ENCODE data around the gene PJVK.

GRCh38 chr2:178414266-178415247 is 36.6 kb upstream of the PJVK start:
- no peak for TF ChIP-seq FOXP1 (CRISPR knock-in tag; IDR thresholded peaks at IDR 0.05; ENCODE audit: borderline replicate concordance)
- TF ChIP-seq ELF4 (CRISPR knock-in tag; IDR thresholded peaks at IDR 0.05; ENCODE audit: low read depth): no peak
- no peak for TF ChIP-seq TEAD4 (CRISPR knock-in tag; IDR thresholded peaks at IDR 0.05)
- TF ChIP-seq NR2C2 (CRISPR knock-in tag; IDR thresholded peaks at IDR 0.05): no peak
- peak; percentile 84 for TF ChIP-seq CTCF (IDR thresholded peaks at IDR 0.05)
- TF ChIP-seq FOXK1 (CRISPR knock-in tag; IDR thresholded peaks at IDR 0.05): no peak
- TF ChIP-seq MAX (CRISPR knock-in tag; IDR thresholded peaks at IDR 0.05): no peak
- TF ChIP-seq ZNF416 (CRISPR knock-in tag; IDR thresholded peaks at IDR 0.05): no peak
- no peak for TF ChIP-seq CREM (CRISPR knock-in tag; IDR thresholded peaks at IDR 0.05)

All from WTC11 (cell line).